Stromal cell of bone marrow (primary cell): ENCODE results near the gene SLC25A39.

Experiments
- DNase-seq: peaks from one replicate; pipeline ENCODE4 v3.0.0-alpha.2; 2012; ENCODE audit warnings: low read depth

Gene SLC25A39

DNA sequence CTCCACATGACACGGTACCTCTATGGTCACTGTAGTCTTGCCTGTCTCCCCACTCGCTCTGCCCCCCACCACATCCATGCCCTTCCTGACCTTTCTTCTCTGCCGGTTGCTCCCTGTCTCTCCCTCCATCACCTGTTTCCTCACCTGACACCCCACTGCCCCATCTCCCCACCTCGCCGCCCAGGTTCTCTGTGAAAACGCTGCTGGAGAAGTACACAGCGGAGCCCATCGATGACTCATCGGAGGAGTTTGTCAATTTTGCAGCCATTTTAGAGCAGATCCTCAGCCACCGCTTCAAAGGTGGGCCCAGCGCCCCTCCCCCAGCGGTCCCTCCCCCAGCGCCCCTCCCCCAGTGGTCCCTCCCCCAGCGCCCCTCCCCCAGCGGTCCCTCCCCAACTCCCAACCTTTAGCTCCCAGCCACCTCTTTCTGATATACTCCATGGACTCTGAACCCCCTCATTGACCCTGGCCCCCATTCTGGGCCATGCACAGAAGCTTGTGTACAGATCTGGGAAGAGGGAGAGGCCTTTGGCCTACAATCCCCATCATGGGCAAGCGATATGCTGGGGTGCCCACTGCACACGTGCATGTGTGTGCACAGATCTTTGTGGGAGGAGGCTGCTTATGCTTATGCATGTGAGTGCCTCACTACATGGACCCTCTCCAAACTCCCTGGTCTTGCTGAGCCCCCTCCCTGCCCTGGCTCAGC, 12.1 kb downstream of the SLC25A39 start:
- DNase-seq = no peak

DNA sequence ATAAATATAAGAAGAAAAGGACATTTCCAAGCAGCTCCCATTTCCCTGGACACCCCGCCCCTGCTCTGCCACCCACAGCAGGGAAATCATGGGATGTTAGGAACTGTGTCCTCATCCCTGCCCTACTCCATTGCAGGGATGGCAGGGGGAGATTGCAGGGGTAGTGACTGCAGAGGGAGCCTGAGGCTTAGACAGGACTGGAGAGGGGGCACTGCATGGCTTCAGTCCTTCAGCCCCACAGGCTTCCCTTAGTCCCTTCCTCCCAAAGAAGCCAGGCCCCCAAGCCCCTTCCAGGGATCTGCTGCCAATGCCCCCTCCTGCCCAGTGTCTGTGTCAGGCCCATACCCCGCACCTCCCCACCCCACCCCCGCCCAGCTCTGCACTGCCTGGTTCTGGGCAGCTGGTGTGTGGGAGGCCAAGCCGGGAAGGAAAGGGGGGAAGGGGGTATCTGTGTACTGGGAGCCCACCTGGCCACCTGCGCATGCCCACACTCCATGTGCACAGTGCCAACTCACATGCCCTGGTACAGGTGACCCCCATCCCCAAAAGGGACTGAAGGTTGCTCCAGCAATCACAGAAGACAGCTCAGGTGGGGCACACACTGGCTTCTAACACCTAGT, 13.0 kb downstream of the SLC25A39 start:
- no peak for DNase-seq

DNA sequence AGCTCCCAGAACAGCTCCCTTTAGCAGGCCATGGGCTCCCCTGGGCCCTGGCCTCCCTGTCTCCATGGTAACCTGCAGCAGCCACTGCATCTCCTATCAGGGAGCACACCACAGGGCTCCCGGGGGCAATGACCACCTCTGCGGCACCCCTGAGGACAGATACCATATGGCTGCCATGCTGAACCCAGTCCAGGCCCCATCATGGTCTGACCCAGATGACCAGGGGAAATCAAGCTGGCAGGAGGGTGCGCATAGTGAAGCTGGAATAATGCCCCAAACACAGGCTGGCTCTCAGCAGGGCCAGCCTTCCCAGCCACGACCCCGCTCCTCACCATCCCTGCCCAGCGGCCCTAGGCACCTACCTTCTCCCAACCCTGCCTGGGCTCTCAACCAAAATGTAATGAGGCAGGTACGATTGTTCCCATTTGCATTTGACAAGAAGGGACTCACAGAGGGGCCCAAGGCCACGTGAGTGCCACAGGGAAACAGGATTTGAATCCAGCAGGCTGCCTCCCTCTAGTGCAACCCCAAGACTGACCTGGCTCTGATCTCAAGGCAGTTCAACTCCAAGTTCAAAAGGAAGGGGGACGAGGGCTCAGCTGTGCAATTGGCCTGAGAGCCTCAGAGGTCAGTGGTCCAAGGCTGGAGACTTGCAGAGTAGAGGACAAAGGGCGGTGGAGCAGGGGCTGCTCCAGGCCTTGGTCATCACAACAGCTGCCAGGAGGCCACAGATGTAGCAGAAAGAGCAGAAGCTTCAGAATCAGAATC, 13.8 kb downstream of the SLC25A39 start:
- DNase-seq = no peak

DNA sequence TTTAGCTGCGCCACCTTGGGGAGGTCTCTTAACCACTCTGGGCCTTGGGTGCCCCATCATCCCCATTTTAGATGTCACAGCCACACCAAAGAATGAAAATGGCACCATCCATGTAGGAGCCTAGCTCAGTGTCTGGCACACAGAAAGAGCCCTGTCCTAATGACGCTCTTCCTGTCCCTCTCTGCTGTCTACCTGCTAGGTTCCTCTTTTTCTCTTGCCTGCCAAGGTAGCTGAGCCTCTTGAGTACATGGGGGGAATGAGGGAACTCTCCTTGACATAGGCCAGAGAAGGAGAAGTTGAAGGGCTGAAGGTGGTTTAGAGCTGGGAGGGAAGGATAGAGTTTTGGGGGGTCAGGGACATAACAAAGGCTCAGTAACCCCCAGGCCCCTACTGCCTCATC, 14.4 kb downstream of the SLC25A39 start:
- DNase-seq = no peak

DNA sequence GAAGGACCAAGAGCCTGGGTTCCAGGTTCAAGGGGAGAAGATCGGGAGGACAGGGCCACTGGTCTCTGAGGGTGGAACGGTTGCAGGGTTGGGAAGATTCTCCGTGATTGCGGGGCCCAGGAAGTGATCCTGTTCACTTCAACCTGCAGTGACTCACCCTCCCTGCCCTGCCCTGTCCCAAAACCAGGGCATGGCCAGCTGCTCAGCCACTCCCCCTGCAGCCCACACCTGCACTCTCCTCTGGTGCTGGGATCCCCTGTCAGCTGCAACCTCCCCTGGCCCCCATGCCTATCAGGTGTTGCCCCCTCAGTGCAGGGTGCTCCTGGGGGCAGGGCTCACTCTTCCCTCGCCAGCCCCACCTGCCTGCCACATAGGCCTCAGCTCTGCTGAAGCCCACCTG, 15.2 kb downstream of the SLC25A39 start:
- DNase-seq = no peak

DNA sequence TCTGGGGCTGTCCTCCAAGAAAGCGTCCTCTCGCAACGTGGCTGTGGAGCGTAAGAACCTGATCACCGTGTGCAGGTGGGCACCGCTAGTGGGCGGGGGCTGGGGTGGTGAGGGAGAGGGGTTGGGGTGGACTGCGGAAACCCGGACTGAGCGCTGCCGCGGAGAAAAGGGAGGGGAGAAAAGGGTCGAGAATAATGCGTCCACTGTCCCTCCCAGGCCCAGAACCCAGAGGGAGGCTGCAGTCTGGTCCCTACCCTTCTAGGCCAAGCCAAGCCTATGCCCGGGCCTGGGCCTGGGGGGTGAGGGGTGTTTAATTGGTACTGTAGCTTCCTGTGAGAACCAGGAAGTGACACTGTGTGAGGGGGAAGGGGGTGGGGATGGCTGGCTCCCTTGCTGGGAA, 15.8 kb downstream of the SLC25A39 start:
- no peak for DNase-seq

DNA sequence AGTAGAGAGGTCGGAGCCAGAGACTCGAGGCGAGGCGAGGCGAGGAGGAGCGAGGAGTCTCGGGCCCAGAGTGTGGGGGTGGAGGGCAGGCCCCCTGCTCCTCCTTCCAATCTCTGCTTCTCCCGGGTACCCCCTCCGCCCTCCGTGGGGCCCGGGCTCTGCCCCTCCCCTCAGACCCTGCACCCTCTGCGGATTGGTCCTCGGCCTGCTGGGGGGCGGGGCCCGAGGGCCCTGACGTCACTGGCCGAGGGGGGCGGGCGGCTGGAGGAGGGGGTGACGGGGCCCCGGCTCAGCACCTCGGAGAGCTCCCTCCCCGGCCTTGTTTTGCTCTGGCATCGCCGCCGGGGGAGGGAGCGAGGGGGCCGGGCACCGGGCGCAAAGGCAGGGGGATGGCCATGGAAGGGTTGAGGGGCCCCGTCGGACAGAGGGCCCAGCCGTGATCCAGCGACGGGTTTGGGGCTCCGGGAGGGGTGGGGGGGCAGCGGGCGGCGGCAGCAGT, 16.3 kb downstream of the SLC25A39 start, which contains the start of gene RUNDC3A:
RUNDC3A (plus strand) TSS at position 282 of the 499 bp plus-strand sequence. CDS start 232 bp downstream, outside the sequence.
- peak; percentile 31 for DNase-seq

DNA sequence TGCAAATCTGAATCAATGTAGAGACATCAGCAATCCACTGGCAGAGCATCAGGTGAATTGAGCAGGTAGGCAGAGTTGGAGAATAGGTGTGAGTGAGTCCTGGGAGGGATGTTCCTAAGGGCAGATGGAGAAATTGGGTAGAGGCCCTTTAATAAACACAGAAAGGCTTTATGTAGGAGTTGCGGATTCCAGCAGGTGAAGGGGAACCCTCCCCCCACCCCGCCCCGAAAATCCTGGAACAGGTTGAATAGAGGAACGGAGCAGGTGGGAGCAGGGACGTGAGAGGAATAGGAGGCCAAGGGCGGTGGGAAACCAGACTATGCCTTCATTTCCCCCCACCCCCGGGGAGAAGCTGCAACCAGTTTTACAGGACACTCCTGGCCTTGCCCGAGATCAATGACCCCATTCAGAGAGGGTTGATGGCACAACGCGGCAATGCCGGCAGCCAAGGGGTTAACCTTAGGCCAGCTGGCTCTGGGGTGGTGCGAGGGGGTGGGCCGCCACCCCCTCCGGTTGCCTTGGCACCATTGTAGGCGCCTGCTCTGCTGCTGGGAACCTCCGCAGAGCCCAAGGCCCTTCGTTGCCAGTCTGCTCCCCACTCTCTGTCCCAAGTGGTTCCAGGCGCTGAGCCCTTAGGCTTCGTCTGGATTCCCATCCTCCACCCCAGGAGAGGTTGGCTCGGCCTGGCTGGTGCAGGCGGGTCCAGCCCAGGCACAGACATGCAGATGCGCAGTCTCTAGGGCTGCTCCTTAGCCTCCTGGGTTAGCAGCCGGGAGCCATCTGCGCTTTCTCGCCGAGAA, 17.0 kb downstream of the SLC25A39 start:
- no peak for DNase-seq

DNA sequence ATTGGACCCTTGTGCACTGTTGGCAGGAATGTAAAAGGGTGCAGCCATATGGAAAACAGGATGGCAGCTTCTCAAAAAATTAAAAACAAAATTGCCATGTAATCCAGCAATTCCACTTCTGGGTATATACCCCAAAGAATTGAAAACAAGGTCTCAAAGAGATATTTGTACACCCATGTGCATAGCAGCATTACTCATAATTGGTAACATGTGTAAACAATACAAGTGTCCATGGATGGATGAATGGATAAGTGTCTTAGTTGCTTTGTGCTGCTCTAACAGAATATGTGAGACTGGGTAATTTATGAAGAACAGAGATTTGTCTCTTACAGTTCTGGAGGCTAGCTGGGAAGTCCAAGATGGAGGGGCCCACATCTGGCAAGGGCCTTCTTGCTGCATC, 20.0 kb downstream of the SLC25A39 start:
- no peak for DNase-seq

DNA sequence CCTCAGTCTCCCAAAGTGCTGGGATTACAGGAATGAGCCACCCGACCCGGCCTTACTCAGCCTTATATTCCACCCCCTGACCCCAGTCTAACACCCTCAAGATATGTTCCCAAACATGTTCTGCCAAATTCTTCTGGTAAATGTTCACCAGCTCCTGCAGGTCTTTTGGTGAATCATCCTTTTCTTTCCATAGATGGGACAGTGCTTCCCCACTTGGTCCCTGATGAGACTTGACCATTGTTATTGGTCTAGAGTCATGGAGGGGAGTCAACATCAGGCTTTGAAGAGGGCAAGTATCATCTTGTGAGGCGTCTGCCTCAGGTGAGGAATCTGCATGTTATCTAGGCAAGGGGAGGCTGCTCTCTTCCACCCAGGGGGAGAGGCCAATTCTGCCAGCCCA, 26.6 kb downstream of the SLC25A39 start:
- no peak for DNase-seq

DNA sequence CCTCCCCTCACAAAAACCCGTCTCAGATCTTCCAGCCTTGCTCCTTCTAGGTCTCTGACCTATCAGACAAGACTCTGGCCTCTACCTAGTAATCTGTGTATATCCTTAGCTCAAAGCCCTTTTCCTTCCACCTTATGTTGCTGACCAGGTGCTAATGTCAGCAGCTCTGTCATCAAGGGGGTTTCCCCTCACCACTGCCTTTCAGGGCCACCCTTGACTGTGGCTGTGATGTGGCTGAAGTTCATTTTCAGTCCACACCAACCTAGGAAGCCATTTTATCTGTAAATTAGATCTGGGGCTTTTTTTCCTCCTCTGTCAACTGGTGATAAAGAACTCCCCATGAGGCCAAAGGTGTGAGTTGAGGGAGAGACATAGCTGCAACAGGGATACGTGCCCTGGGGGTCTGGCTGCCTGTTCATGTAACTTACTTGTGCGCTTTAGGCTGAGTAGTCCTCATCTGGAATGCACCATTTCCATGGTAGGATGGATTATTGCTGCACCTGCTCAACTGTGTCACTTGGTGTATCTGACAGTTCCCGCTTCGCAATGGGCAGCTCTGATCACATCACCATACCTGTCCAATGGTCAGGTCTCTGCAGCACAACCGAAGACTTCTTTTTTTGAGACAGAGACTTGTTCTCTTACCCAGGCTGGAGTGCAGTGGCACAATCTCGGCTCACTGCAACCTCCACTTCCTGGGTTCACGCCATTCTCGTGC, 31.0 kb downstream of the SLC25A39 start:
- DNase-seq = no peak

DNA sequence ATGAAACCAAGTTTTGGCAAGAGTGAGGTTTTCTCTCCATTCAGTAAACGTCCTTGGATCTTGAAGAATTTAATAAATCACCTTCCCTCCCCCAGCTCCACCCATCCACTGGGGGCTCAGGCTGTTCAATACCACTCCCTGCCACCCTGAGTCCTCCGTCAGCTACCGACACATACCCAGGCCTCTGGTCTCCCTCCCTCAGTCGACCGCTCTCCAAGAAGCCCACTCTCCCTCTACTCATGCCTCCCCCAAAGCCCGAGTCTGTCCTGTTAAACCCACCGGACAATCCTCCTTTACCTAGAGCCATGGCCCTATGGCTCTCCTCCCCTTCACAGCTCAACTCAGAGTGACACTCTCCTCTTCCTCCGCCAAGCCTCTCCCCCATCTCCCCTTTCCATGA, 37.0 kb downstream of the SLC25A39 start:
- no peak for DNase-seq

DNA sequence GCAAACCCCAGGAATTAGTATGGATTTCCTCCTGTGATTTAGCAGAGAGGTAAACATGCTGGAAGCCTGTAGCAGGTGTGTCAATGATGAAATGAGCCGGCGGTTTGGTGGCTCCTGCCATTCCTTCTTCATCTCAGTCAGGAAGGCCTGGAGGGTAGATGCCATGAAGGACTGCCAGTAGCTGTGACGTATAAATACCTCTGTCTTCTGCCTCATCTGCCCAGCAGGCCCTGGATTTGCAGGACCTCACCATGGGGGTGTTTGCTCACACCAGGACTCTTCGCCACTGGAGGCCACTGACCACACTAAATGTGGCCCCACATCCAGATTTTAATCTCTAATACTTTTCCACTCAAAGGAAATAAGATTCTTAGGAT, 40.6 kb downstream of the SLC25A39 start:
- DNase-seq = no peak

DNA sequence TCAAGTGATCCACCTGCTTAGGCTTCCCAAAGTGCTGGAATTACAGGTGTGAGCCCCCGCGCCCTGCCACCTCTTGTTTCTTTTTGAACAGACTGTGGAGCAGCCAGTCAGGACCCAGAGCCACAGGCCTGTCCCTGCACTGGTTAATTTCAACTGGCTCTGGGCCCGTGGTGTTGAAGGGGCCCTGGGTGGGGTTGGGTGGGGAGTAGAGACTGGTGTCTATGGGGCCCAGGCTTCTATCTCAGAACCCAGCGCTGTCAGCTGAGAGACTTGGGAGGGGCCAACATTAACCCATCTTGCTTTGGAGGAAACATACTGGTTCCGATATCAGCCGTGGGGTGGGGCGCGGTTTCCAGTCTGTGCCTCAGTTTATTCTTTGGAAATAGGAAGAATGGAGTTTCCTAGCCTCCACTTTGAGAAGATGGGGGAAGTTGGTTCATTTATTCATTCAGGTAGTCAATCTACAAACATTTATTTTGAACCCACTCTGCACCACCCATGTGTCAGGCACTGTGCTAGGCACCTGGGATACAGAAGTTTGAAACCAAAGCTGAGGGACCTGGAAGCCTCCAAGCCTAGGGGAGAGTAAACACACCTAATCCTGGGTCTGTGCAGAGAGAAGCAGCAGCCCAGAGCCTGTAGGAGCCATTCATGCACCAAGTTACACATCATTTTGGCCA, 41.1 kb downstream of the SLC25A39 start:
- no peak for DNase-seq

DNA sequence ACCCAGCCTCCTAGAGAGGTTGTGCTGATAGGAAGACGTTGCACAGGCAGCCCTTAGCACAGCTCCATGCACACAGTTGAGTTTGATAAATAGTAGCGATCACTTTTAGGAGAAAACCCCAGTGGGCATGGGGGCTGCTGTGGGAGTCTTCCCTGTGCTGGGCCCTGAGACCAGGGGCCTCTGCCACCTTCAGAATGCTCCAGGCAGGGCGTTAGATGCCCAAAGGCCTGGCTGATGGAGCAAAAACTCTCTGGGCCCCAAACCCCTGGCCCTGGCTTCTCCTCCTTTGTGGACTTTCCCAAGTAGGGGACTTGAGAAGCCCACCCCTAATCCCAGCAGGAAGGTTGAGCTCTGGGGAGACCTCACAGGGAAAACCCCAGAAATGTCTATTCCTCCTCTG, 42.4 kb downstream of the SLC25A39 start:
- DNase-seq = no peak

DNA sequence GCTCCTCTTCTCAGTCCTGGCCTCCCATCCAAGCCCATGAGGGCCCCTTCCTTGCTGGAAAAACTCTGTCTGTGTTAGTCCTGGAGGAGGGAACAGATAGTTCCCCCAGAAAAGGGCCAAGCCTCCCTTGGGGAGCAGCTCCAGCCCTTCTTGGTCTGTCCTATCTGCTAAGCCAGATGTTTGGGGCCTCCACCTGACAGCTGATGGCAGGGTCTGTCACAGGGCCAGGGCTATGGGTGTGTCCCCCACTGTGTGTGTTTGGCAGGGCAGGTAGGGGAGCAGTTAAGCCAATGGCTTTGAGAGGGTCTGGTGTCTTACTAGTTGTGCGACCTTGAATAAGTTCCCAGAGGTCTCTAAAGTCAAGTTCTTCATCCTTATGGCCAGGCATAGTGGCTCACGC, 43.1 kb downstream of the SLC25A39 start:
- DNase-seq = no peak

DNA sequence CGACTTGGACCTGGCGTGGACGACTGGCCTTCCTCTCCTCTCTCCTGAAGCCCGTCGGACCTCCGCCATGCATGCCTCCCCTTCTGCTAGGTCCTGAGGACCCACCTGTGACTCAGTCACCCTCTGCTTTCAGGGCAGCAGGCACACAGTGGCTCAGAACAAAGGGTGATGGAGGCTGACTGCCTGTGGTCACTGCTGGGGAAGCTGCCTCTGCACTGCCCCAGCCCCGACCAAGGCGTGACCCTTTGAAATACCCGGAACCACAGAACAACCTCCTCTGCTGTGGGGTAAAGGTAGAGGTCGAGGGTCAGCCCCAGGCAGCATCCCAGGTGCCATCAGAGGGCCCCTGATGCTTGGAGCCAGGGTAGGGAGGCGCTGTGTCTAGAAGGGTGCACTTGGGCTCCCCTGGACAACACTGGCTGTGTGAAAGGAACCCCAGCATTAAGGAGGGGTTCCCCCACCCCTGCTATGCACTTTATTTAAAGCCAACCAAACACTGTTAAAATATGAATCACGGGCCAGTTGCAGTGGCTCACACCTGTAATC, 44.2 kb downstream of the SLC25A39 start:
- DNase-seq = no peak

DNA sequence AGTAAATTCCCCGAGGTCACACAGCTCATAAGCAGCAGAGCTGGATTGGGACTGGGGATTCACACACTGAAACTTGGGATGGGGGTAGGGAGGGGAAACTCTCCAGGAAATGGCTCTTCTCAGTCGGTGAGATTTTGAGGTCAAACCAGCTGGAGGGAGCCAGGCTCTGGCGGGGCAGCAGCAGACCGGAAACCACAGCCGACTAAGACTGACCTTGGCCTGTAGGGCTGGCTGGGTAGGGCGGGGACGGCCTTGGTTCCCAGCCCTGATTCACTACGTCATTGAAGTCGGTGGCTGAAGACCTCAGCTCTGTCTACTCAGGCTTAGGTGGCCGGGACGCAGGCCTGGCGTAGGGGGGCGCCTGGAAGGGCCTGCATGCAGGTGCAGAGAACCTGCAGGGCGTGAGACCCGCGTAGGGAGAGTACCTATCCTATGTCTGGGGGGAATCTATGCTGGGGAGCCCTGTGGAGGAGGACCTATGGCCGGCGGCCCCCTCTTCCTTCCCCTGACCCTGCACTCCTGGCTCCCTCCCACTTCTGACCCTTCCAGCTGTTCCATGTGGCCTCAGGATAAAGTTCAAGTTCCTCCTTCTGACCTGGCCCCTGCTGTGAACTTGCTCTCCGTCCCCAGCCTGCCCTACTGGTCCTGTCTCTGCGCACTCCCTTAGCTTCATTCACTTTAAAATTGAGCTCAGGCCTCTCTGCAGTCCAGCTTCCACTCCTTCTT, 44.8 kb downstream of the SLC25A39 start:
- peak; percentile 81 for DNase-seq

DNA sequence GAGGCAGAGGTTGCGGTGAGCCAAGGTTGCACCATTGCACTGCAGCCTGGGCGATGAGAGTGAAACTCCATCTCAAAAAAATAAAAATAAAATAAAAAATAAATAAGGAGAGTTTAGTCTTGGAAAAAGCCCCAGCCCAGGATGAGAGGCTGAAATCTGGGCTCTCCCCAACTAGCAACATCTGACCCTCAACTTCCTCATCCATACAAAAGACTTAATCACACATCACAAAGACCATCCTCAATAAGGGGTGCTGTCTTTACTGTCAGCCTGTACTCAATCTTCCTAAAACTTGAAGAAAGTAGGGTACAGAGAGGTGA, 45.3 kb downstream of the SLC25A39 start:
- DNase-seq = no peak

DNA sequence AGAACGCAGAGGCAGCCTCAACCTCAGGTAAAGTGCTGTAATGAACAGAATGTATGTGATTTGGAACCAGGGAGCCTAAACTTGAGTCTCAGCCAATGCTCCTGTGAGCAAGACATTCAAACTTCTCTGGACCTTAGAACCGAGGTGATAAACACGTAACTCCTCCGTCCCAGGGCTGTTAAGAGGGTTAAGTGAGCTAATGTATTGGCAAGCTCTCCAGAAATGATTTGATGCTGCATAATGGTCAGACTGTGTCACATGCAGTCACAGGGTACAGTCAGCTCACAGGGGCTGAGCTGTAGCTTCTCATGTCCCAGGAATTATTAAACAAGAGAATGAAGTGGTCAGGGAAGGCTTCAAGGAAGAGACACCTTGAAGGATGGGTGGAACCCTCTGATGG, 46.6 kb downstream of the SLC25A39 start:
- peak; percentile 25 for DNase-seq
